HUES48 (cell line): Measurements from ENCODE around the gene NRG4.
"Not testable (repeated sequence)": the region's sequence is repeated elsewhere in the genome, so short reads cannot be mapped to it uniquely, and the experiment has no call there.

Experiments used
- H3K27ac ChIP-seq: one replicate; pipeline ENCODE4 v1.7.0; 2013; ENCODE audit warnings: low read depth, low read length, inconsistent platforms
- H3K27me3 ChIP-seq: 2 replicates; pipeline ENCODE4 v1.6.1; 2013; ENCODE audit warnings: mild to moderate bottlenecking, low read length; ENCODE audit not compliant: control insufficient read depth, insufficient read depth
- H3K36me3 ChIP-seq: 2 replicates; pipeline ENCODE4 v1.6.1; 2013; ENCODE audit warnings: low read length; ENCODE audit not compliant: control insufficient read depth, insufficient read depth
- H3K4me1 ChIP-seq: 2 replicates; pipeline ENCODE4 v1.6.1; 2013; ENCODE audit warnings: mild to moderate bottlenecking, low read length; ENCODE audit not compliant: control insufficient read depth, insufficient read depth
- H3K4me3 ChIP-seq: 2 replicates; pipeline ENCODE4 v1.5.1; 2013; ENCODE audit warnings: mild to moderate bottlenecking, low read depth, low read length
- H3K9ac ChIP-seq: 2 replicates; pipeline ENCODE4 v1.6.1; 2013; ENCODE audit warnings: mild to moderate bottlenecking, low read depth, low read length, moderate library complexity
- H3K9me3 ChIP-seq: 2 replicates; pipeline ENCODE4 v1.6.1; 2013; ENCODE audit warnings: low read length; ENCODE audit not compliant: control insufficient read depth, insufficient read depth

Gene NRG4, protein sequence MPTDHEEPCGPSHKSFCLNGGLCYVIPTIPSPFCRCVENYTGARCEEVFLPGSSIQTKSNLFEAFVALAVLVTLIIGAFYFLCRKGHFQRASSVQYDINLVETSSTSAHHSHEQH

DNA sequence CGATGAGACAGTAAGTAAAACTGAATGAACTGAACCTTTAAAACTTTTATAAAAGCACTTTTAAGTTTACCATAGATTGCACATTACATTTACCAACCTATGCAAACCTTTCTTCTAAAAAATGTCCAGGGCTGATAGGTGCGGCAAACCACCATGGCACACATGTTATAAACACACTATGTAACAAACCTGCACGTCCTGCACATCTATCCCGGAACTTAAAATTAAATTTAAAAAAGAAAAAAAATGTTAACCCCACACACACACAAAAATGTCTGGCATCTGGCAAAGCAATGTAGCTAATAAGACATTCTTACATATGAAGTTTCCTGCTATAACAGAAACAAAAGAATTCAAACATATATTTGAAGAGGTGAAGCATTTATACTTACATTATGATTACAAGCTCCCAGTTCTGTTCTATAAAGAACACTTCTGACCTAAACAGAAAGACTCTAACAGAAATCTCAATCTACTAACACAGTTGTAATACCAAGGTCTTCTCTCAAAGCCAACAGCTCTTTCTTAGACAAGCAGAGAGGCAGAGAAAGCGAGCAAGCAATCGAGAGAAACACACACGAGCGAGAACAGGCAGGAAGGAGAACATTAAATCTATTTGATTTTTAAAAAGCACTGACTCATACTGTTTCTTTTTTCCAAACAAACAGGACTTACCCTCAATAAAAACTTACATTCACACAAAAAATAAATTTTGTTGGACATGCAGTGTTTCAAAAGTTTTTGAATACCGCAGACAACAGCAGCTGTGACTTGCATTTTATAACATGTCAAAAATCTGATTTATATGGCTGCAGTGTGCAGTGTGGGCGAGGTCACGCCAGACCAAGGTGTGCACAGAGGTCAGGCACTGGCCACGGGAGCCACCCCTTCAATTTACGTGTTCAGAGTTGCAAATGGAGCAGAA lies at the start of gene NRG4:
NRG4 (minus strand) TSS at position 798 of the 925 bp plus-strand sequence. CDS start 1,194 bp downstream, outside the sequence.
- Histone ChIP-seq H3K9ac (no peak within 1 kb of the TSS), H3K4me3 (no peak within 1 kb of the TSS), H3K27me3 (no peaks in the 10 kb centered on the region), H3K4me1 (no peaks in the 10 kb centered on the region; the same call in 1 of the 2 replicates), H3K36me3 (no peaks in the 10 kb centered on the region), H3K9me3 (no peaks in the 10 kb centered on the region), H3K27ac (no peak within 1 kb of the TSS)

DNA sequence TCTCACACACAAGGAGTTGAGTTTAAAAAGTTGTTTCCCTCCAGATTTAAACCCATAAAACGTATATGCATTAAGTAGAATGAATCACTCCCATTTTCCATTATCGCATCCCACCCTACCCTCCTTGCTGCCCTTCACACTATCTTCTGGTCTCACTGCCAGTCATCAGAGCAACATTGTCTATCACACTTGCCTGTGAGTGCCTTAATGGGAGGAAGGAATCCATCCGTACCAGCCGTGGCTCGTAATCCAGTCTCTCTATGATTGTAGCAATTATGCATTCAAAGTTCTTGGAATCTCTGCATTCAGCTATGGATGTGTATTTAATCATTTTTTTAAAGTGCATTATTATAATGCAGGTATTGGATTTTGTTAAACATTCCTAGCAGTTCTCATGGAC lies 49.5 kb upstream of the NRG4 start:
- Histone ChIP-seq H3K4me1 (peaks cover 26% of the 10 kb centered on the region), H3K27ac (no peak overlapping the region), H3K4me3 (no peak overlapping the region), H3K9ac (no peak overlapping the region), H3K27me3 (peaks cover 39% of the 10 kb centered on the region), H3K36me3 (no peaks in the 10 kb centered on the region), H3K9me3 (no peaks in the 10 kb centered on the region)

DNA sequence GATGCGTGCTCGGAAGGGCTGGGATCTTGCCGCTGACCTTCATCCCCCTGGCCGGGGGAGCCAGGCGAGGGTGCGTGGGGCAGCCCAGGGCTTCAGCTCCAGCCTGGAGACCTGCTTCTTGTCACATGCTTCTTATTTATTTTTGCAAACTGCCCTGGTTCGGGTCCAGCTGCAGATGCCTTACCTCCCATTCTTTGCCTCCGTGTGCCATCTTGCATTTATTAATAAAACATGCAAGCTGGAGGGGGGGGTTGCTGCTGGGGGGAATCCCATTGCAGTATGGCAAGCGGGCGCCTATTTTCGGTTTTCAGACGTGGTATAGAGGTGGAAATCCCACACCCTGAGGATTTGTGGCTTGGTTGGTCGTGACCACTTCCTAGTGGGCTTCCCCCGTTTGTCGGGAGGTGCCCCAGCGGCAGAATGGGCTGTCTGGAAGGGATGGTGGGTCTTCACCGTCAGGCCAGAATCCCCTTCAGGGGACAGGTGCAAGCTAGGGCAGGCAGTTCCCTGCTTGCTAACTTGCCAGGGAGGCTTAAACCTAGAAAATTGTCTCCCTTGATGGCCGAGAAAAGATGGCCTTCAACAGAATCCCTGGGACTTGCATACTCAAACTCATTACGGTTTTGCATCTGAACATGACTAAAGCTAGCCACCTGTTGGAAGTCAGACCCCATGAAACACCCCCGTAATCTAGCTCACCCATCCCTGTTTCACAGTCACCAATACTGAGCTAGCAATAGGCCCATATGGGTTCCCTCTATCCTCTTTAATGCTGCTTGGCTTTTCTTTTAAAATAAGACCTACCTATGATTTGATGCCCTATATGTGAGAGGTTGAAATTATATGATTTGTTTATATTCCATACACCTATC lies 48.1 kb upstream of the NRG4 start:
- Histone ChIP-seq H3K36me3 (no peaks in the 10 kb centered on the region), H3K9me3 (no peaks in the 10 kb centered on the region), H3K27me3 (peaks cover 39% of the 10 kb centered on the region), H3K4me1 (peaks cover 24% of the 10 kb centered on the region), H3K27ac (no peak overlapping the region), H3K9ac (no peak overlapping the region), H3K4me3 (peak overlapping the region; percentile 83)

DNA sequence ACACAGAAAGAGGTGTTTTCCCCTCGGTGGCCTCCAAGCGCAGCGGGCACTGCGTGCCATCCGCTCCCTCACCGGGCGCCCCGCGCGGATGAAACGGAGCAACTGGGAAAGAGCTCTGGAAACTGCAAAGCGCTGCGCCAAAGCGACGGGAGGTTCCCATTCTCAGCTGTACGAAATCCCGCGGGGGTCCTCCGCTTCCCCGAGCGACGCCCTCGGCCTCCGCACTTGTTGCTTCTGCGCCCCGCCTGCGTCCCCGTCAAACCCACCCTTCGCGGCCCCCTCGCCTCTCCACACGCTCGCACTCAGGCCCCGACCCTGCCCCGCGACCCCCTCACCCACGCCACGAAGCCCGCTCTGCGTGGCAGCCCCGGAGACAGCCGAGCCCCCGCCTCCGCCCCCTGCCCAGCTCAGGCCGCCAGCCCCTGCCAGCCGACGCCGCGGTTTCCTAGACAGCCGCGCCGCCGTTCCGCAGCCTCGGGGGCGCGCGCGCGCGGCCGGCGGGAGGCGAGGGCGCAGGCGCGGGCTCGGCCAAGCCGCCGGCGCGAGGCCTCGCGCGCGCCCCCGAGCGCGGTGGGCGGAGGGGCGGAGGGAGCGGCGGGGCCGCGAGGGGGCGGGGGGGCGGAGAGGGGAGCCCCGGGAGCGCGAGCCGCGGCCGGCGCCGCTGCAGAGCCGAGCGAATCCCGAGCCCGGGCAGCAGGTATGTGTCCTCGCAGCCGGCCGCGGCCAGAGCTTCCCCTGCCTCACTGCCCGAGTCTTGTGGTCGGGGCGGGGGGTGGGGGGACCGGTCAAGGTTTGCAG lies 47.3 kb upstream of the NRG4 start, which contains the start of gene TMEM266:
TMEM266 (plus strand) TSS at position 666 of the 798 bp plus-strand sequence. CDS start 74,279 bp downstream, outside the sequence.
- Histone ChIP-seq H3K27ac (no peak within 1 kb of the TSS), H3K9me3 (no peaks in the 10 kb centered on the region), H3K27me3 (peaks cover 39% of the 10 kb centered on the region), H3K9ac (no peak within 1 kb of the TSS), H3K36me3 (no peaks in the 10 kb centered on the region), H3K4me3 (peak within 1 kb of the TSS; percentile 83), H3K4me1 (peaks cover 16% of the 10 kb centered on the region)

DNA sequence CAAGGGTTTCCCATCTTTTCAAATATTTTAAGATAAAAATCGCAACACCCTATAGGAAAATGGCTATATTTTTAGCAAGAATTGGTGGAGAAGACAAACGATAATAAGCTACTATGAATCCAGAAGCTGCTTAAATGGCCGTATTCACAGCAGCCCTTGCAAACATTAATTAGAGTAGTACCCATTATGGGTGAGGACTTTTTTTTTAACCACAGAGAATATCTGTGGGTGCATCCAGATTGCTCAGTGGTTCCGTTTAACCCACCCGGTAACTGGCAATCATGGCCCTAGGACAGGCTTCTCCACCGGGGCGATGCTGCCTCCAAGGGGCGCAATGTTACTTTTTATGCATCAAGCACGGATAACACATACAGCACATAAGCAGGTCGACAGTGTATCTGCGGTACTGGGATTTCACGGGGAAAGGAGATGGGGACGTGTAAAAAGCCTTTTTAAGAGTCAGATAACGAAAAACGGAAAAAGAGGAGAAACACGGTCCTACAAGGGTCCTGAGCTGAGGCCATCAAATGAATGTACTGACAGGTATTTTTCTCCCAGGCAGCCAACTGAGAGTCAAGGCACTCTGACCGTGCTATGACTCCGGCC lies 46.6 kb upstream of the NRG4 start:
- Histone ChIP-seq H3K27me3 (peaks cover 39% of the 10 kb centered on the region), H3K9ac (no peak overlapping the region), H3K27ac (no peak overlapping the region), H3K4me3 (peak overlapping the region; percentile 73), H3K4me1 (peaks cover 12% of the 10 kb centered on the region), H3K9me3 (no peaks in the 10 kb centered on the region), H3K36me3 (no peaks in the 10 kb centered on the region)

DNA sequence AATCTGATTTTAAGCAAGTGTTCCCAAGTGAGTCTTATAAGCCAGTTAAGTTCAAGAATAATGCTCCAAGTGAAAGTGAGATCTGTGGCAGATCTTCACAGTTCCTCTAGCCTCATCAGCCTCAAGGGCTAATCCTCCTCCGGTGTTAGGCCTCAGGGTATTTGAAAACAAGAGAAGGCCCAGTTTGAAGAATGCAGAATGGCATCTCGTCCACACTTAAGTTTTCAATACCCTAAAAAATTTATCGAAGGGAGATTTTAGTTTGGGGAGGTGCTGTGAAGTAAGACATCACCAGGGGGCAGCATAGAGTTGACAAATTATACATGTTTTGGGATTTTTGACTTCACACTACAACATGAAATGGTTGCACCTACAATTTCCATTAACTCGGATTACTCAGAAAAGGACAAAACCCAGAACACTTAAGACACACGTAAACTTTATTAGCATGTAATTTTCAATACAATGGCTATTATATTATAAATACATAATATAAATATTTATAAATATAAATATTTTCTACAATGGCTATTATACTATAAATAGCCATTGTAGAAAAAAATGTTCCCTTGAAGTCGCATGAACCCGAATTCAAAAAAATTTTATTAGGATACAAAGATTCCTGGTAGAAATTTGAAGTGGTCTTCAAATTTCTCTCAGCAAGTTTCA lies 45.2 kb upstream of the NRG4 start:
- Histone ChIP-seq H3K27ac (peak overlapping the region; percentile 29), H3K4me3 (peak overlapping the region; percentile 20; the same call in 1 of the 2 replicates), H3K4me1 (peaks cover 12% of the 10 kb centered on the region), H3K27me3 (peaks cover 39% of the 10 kb centered on the region), H3K9ac (no peak overlapping the region), H3K36me3 (no peaks in the 10 kb centered on the region), H3K9me3 (no peaks in the 10 kb centered on the region)

DNA sequence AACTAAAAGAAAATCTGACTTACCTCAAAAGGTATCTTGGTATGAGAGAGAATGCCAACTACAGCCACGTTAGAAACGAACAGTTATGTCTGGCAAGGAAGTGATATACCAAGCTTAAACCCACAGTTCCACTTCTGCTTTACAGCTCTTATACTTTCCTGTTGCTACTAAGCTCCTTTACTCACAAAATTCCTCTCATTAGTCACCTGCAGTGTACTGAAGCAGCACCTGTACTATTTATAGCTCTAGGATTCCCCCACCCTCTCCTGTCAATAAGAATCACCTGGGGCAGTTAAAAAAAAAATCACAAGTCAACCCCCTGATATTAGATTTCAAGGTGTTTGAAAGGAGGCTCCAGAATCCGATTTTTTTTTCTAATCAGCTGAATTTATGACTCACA lies 44.7 kb upstream of the NRG4 start:
- H3K9me3 ChIP-seq, result no peaks in the 10 kb centered on the region
- H3K4me1 ChIP-seq, result peaks cover 12% of the 10 kb centered on the region
- peaks cover 35% of the 10 kb centered on the region for H3K27me3 ChIP-seq
- peak overlapping the region; percentile 29 for H3K27ac ChIP-seq
- H3K4me3 ChIP-seq, result no peak overlapping the region
- H3K9ac ChIP-seq, result no peak overlapping the region
- H3K36me3 ChIP-seq, result no peaks in the 10 kb centered on the region

DNA sequence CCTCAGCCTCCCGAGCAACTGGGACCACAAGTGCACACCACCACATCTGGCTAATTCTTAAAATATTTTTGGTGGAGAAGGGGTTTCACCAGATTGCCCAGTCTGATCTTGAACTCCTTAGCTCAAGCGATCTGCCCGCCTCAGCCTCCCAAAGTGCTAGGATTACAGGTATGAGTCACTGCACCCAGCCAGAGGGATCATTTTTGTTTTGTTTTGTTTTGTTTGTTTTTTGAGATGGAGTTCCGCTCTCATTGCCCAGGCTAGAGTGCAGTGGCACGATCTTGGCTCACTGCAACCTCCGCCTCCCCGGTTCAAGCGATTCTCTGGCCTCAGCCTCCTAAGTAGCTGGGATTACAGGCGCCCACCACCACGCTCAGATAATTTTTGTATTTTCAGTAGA lies 42.0 kb upstream of the NRG4 start:
- H3K4me1 ChIP-seq, H3K27ac ChIP-seq, H3K4me3 ChIP-seq, H3K9me3 ChIP-seq, H3K36me3 ChIP-seq, H3K9ac ChIP-seq: not testable (repeated sequence)
- peaks cover 15% of the 10 kb centered on the region for H3K27me3 ChIP-seq

DNA sequence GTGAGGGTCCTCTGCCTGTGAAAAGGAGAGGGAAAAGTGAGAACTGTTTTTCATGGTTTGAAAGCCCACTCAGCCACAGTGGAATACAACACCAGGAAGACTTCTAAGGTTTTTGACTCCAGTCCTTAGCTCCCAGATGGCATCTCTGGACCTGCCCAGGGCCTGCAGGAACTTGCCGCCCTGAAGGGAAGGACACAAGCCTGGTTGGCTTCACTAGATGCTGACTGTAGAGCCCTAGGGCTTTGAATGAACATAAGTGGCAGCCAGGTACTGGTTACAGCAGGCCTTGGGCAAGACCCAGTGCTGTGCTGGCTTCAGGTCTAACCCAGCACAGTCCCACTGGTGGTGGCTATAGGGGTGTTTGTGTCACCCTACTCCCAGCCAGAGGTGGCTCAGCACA lies 26.3 kb upstream of the NRG4 start:
- H3K4me1 ChIP-seq, result peaks cover 17% of the 10 kb centered on the region
- H3K9ac ChIP-seq, result no peak overlapping the region
- no peaks in the 10 kb centered on the region for H3K9me3 ChIP-seq
- no peaks in the 10 kb centered on the region for H3K36me3 ChIP-seq
- no peak overlapping the region for H3K4me3 ChIP-seq
- no peak overlapping the region for H3K27ac ChIP-seq
- H3K27me3 ChIP-seq, result no peaks in the 10 kb centered on the region
